A673 (cell line): Measurements from ENCODE around the gene CCR8. TPM values are rescaled to one million over a fixed set of nuclear protein-coding genes. Genes with fewer than 3 reads are reported as not detected.

ENCODE experiments used
- BruUV-seq: library from RNA; stranded (reverse); fragments of 400-500 nt; replicated peaks from 2 replicates; lab custom pipeline; 2021; lab: Mats Ljungman, UMichigan
- CTCF ChIA-PET: fragments of 300-600 bp; sonication (Branson Sonifier 250); formaldehyde crosslinking; loops from one replicate; lab custom pipeline; 2022; ENCODE audit warnings: antibody characterized with exemption; lab: Charles Lee
- POLR2A ChIA-PET: fragments of 300-600 bp; sonication (Branson Sonifier 250); formaldehyde crosslinking; loops from one replicate; lab custom pipeline; 2022; ENCODE audit warnings: antibody characterized with exemption; ENCODE audit not compliant: low non-redundant PET; lab: Charles Lee
- DNase-seq: peaks from one replicate; pipeline ENCODE4 v3.0.0-alpha.2; 2015; ENCODE audit warnings: low spot score
- H3K27ac ChIP-seq: fragments of 200-600 bp; sonication (generic); 2 replicates; pipeline ENCODE4 v1.5.1; 2016; ENCODE audit warnings: mixed run types, low read depth, mild to moderate bottlenecking, mixed read lengths, antibody characterized with exemption, low read length; ENCODE audit not compliant: poor library complexity, severe bottlenecking
- H3K27me3 ChIP-seq: fragments of 200-600 bp; sonication (generic); replicated peaks from 2 replicates; pipeline ENCODE4 v1.6.1; 2017; ENCODE audit warnings: mixed run types, low read depth, mild to moderate bottlenecking, mixed read lengths, antibody characterized with exemption, low read length; ENCODE audit not compliant: insufficient read depth, poor library complexity
- H3K36me3 ChIP-seq: fragments of 200-600 bp; sonication (generic); 2 replicates; pipeline ENCODE4 v1.6.1; 2016; ENCODE audit warnings: mixed run types, mild to moderate bottlenecking, mixed read lengths, antibody characterized with exemption, low read length; ENCODE audit not compliant: insufficient read depth, poor library complexity, severe bottlenecking
- H3K4me1 ChIP-seq: fragments of 200-600 bp; sonication (generic); 2 replicates; pipeline ENCODE4 v1.6.1; 2017; ENCODE audit warnings: mixed run types, mild to moderate bottlenecking, mixed read lengths, antibody characterized with exemption, low read length; ENCODE audit not compliant: insufficient read depth, poor library complexity, severe bottlenecking
- H3K4me3 ChIP-seq: fragments of 200-600 bp; sonication (generic); 2 replicates; pipeline ENCODE4 v1.5.1; 2016; ENCODE audit warnings: low read depth, mixed run types, mild to moderate bottlenecking, mixed read lengths, low read length; ENCODE audit not compliant: poor library complexity, severe bottlenecking
- H3K9me3 ChIP-seq: fragments of 200-600 bp; sonication (generic); 2 replicates; pipeline ENCODE4 v1.6.1; 2016; ENCODE audit warnings: mixed run types, low read depth, mild to moderate bottlenecking, mixed read lengths, antibody characterized with exemption, low read length; ENCODE audit not compliant: poor library complexity, severe bottlenecking
- CTCF ChIP-seq: fragments of 300-800, 200-600 bp; sonication (generic); conservative IDR thresholded peaks from 2 replicates; pipeline ENCODE4 v1.5.1; 2017; ENCODE audit warnings: low read depth, mild to moderate bottlenecking, antibody characterized with exemption, low read length, moderate library complexity, mixed read lengths
- EZH2 ChIP-seq: fragments of 200-600 bp; sonication (generic); IDR thresholded peaks from 2 replicates; pipeline ENCODE4 v1.6.1; 2017; ENCODE audit warnings: borderline replicate concordance, low read depth, mild to moderate bottlenecking, mixed read lengths, antibody characterized with exemption, low read length; ENCODE audit not compliant: poor library complexity, severe bottlenecking
- intact Hi-C: fragments of 100-400 bp; cut with micrococcal nuclease; formaldehyde crosslinking; loops from one replicate; pipeline ENCODE4 v1.10.0; 2022; ENCODE audit not compliant: unreplicated experiment
- total RNA-seq: library from RNA; stranded (reverse); gene quantifications from 2 replicates; pipeline ENCODE4 v1.2.3, GENCODE V29; 2021

The CCR8 gene
- total RNA-seq, 1 experiment from 2014 or later: not detected

GRCh38 chr3:39338201-39338600 is 8.7 kb downstream of the CCR8 start:
- Histone ChIP-seq H3K27me3 (no peaks in the 10 kb centered on the region), H3K9me3 (no peaks in the 10 kb centered on the region), H3K4me1 (no peaks in the 10 kb centered on the region), H3K36me3 (no peaks in the 10 kb centered on the region), H3K4me3 (no peak overlapping the region), H3K27ac (no peak overlapping the region)
- no peak for DNase-seq
- CTCF ChIA-PET: no interaction called here
- no peak for TF ChIP-seq EZH2
- TF ChIP-seq CTCF: no peak
- intact Hi-C loops: no loop called here
- BruUV-seq: no TSS peak
- POLR2A ChIA-PET: interaction anchor here (0.6 kb wide), 1 partner anchor 789 kb away, joined by 3 read pairs; no protein-coding TSS in a partner anchor

GRCh38 chr3:39339086-39339485 is 9.6 kb downstream of the CCR8 start:
- ChIA-PET CTCF (no interaction called here), POLR2A (no interaction called here)
- no peak for DNase-seq
- TF ChIP-seq EZH2 (no peak), CTCF (no peak)
- intact Hi-C loops: no loop called here
- Histone ChIP-seq H3K4me1 (no peaks in the 10 kb centered on the region), H3K27ac (no peak overlapping the region), H3K9me3 (no peaks in the 10 kb centered on the region), H3K27me3 (no peaks in the 10 kb centered on the region), H3K36me3 (no peaks in the 10 kb centered on the region), H3K4me3 (no peak overlapping the region)
- no TSS peak for BruUV-seq

GRCh38 chr3:39343076-39343717 is 13.7 kb downstream of the CCR8 start:
- H3K27ac ChIP-seq: no peak overlapping the region
- no peaks in the 10 kb centered on the region for H3K4me1 ChIP-seq
- H3K27me3 ChIP-seq: no peaks in the 10 kb centered on the region
- DNase-seq: no peak
- POLR2A ChIA-PET: no interaction called here
- intact Hi-C loops: no loop called here
- H3K36me3 ChIP-seq: no peaks in the 10 kb centered on the region
- TF ChIP-seq CTCF: no peak
- no peak for TF ChIP-seq EZH2
- no peak overlapping the region for H3K4me3 ChIP-seq
- CTCF ChIA-PET: no interaction called here
- no TSS peak for BruUV-seq
- H3K9me3 ChIP-seq: no peaks in the 10 kb centered on the region
